PC-3 (cell line): ENCODE measurements around the gene SLC10A7. TPM values are rescaled to one million over a fixed set of nuclear protein-coding genes. Genes with fewer than 3 reads are reported as not detected.

ENCODE experiments used
- ATAC-seq: fragments of 200-7000 bp; cut with Tn5 transposase; 2 replicates; pipeline ENCODE4 v1.9.1; 2020; ENCODE audit warnings: mild to moderate bottlenecking, moderate library complexity
- BruUV-seq: library from RNA; stranded (reverse); fragments of 400-500 nt; replicated peaks from 2 replicates; lab custom pipeline; 2021; lab: Mats Ljungman, UMichigan
- CTCF ChIA-PET: fragments of 300-600 bp; sonication (Branson Sonifier 250); formaldehyde crosslinking; loops from one replicate; lab custom pipeline; 2022; ENCODE audit warnings: antibody characterized with exemption; lab: Charles Lee
- POLR2A ChIA-PET: fragments of 300-600 bp; sonication (Branson Sonifier 250); formaldehyde crosslinking; loops from one replicate; lab custom pipeline; 2022; ENCODE audit warnings: antibody characterized with exemption; ENCODE audit not compliant: unreplicated experiment; lab: Charles Lee
- DNase-seq: peaks from one replicate; pipeline ENCODE4 v3.0.0-alpha.2; 2015
- H2AFZ ChIP-seq: fragments of 300-600 bp; sonication (generic); 2 replicates; pipeline ENCODE4 v1.6.0; 2016; ENCODE audit warnings: antibody characterized with exemption, low read length
- H3F3A ChIP-seq: fragments of 300-600 bp; sonication (generic); one replicate; pipeline ENCODE4 v1.6.0; 2017; ENCODE audit warnings: antibody characterized with exemption, low read length, control low read depth, mild to moderate bottlenecking; ENCODE audit not compliant: unreplicated experiment
- H3K27ac ChIP-seq: fragments of 300-600 bp; sonication (generic); 2 replicates; pipeline ENCODE4 v1.5.1; 2016; ENCODE audit warnings: mild to moderate bottlenecking, low read length
- H3K27me3 ChIP-seq: fragments of 300-600 bp; sonication (generic); 2 replicates; pipeline ENCODE4 v1.6.1; 2016; ENCODE audit warnings: low read length, mixed read lengths
- H3K36me3 ChIP-seq: fragments of 300-600 bp; sonication (generic); 2 replicates; pipeline ENCODE4 v1.6.1; 2016; ENCODE audit warnings: low read depth, mixed run types, low read length, mixed read lengths
- H3K4me1 ChIP-seq: fragments of 300-600 bp; sonication (generic); 2 replicates; pipeline ENCODE4 v1.5.1; 2016; ENCODE audit warnings: low read length; ENCODE audit not compliant: insufficient read depth
- H3K4me2 ChIP-seq: fragments of 300-600 bp; sonication (generic); 2 replicates; pipeline ENCODE4 v1.6.0; 2016; ENCODE audit warnings: low read length
- H3K4me3 ChIP-seq: fragments of 300-600 bp; sonication (generic); 2 replicates; pipeline ENCODE4 v1.5.1; 2016; ENCODE audit warnings: mild to moderate bottlenecking, low read length, mixed read lengths
- H3K79me2 ChIP-seq: fragments of 300-600 bp; sonication (generic); 2 replicates; pipeline ENCODE4 v1.6.1; 2017; ENCODE audit warnings: low read length, mixed read lengths
- H3K9ac ChIP-seq: fragments of 300-600 bp; sonication (generic); 2 replicates; pipeline ENCODE4 v1.6.0; 2016; ENCODE audit warnings: mild to moderate bottlenecking, low read length
- H3K9me2 ChIP-seq: fragments of 300-600 bp; sonication (generic); replicated peaks from 2 replicates; pipeline ENCODE4 v1.6.1; 2016; ENCODE audit warnings: mixed run types, low read length, mixed read lengths
- H3K9me3 ChIP-seq: fragments of 300-600 bp; sonication (generic); 2 replicates; pipeline ENCODE4 v1.6.1; 2016; ENCODE audit warnings: low read length, mixed read lengths
- H4K20me1 ChIP-seq: fragments of 300-600 bp; sonication (generic); 2 replicates; pipeline ENCODE4 v1.6.1; 2016; ENCODE audit warnings: low read length, mixed read lengths
- CTCF ChIP-seq: fragments of 300-600 bp; sonication (generic); conservative IDR thresholded peaks from 2 replicates; pipeline ENCODE4 v1.5.1; 2017; ENCODE audit warnings: antibody characterized with exemption, low read depth, mild to moderate bottlenecking, low read length
- EZH2 ChIP-seq: fragments of 300-600 bp; sonication (generic); IDR thresholded peaks from one replicate; pipeline ENCODE4 v1.6.1; 2017; ENCODE audit warnings: antibody characterized with exemption, mild to moderate bottlenecking, low read length; ENCODE audit not compliant: unreplicated experiment
- EZH2phosphoT487 ChIP-seq: fragments of 300-600 bp; sonication (generic); IDR thresholded peaks from 2 replicates; pipeline ENCODE4 v1.6.1; 2018; ENCODE audit warnings: mild to moderate bottlenecking, antibody characterized with exemption, low read length, borderline replicate concordance
- intact Hi-C: fragments of 100-400 bp; cut with micrococcal nuclease; formaldehyde crosslinking; loops from 2 replicates; pipeline ENCODE4 v1.9.0; 2023
- total RNA-seq: library from RNA; depleted of rRNA; stranded (reverse); fragments of >200 nt; gene quantifications from 2 replicates; pipeline ENCODE4 v1.2.3, GENCODE V29; 2014

The SLC10A7 gene
- total RNA-seq, 1 experiment from 2014 or later = 9.1 TPM

DNA sequence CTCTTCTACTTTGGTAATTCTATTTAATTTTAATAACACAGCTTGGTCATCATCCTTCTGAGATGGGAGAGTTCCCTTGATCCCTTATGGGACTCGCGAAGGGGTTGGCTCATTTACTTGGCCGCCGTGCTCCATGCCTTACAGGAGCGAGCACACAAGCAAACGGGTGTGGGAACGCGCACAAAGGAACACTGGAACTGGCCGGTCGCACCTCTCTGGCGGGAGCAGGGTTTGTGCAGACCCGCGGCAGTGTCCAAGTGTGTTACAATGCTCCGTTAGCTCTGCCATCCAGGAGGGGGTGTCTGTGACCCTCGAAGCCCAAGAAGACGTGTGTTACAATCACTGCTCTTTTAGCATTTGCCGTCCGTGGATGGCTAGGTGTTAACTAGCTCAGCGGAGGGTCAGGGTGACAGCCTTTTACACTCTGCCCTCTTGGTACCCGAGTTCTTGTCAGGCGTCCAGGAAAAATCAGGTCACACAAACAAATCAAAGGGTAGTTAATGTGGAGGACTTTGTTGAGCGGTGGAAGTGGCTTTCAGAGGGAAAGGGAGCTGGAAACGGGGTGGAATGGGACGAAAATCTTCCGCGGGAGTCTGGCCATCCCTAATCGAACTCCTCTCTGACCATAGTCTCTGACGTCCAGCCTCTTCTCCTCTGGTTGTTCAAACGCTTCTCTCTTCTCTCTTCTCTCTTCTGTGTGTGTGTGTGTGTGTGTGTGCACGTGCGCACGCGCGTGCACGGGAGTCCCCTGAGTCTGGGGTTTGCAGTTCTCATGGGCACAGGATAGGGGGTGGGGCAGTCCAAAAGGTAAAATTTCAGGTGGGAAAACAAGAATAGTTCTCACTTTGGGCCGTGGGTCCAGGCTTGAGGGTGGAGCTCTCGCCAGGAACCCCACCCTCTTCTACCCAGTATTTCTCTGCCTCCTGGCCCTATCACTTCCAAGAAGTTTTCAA, 76.3 kb downstream of the SLC10A7 start:
- DNase-seq = no peak
- Histone ChIP-seq H3F3A (no peaks in the 10 kb centered on the region), H3K9ac (no peak overlapping the region), H3K36me3 (no peaks in the 10 kb centered on the region), H3K4me3 (no peak overlapping the region), H3K27me3 (no peaks in the 10 kb centered on the region), H4K20me1 (no peaks in the 10 kb centered on the region), H3K4me2 (no peak overlapping the region), H3K9me2 (no peaks in the 10 kb centered on the region), H3K79me2 (no peaks in the 10 kb centered on the region), H3K27ac (no peak overlapping the region), H3K9me3 (no peaks in the 10 kb centered on the region), H2AFZ (no peak overlapping the region), H3K4me1 (peaks cover 21% of the 10 kb centered on the region)
- ATAC-seq = no peak
- TF ChIP-seq CTCF (no peak), EZH2 (no peak), EZH2phosphoT487 (no peak)
- POLR2A ChIA-PET = no interaction called here
- intact Hi-C loops = no loop called here
- BruUV-seq = no TSS peak
- CTCF ChIA-PET = no interaction called here

DNA sequence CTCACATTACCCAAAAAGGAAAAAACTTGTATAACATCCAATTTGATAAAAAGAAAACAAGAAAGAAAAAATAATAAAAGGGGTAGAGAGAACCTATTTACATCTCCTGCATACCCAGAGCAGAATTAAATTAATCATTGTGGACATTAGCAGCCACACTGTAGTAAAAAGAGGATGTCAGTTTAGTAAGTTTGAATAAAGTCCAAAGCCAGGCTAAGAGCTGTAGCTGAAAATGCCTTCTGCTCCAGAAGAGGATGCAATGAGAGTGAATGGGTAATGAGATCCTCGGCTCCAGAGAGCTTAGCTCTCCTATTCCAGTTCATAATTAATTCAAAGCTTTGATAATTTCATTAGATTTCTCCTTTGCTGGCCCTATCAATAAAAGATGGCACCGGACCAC, 78.2 kb downstream of the SLC10A7 start:
- peaks cover 21% of the 10 kb centered on the region for H3K4me1 ChIP-seq
- no peaks in the 10 kb centered on the region for H3F3A ChIP-seq
- no peaks in the 10 kb centered on the region for H3K36me3 ChIP-seq
- DNase-seq (no peak), ATAC-seq (peak; percentile 73)
- no peaks in the 10 kb centered on the region for H3K9me2 ChIP-seq
- no peaks in the 10 kb centered on the region for H3K9me3 ChIP-seq
- H3K9ac ChIP-seq = no peak overlapping the region
- no peaks in the 10 kb centered on the region for H3K79me2 ChIP-seq
- BruUV-seq = no TSS peak
- no peaks in the 10 kb centered on the region for H4K20me1 ChIP-seq
- H3K4me2 ChIP-seq = peak overlapping the region; percentile 45; the same call in 1 of the 2 replicates
- TF ChIP-seq EZH2phosphoT487 (no peak), CTCF (no peak)
- H2AFZ ChIP-seq = no peak overlapping the region
- peak overlapping the region; percentile 5; the same call in 1 of the 2 replicates for H3K27ac ChIP-seq
- ChIA-PET CTCF (no interaction called here), POLR2A (no interaction called here)
- H3K27me3 ChIP-seq = no peaks in the 10 kb centered on the region
- intact Hi-C loops = loop anchor here (2.0 kb wide), 1 partner anchor 31 kb away; no protein-coding TSS in a partner anchor
- H3K4me3 ChIP-seq = no peak overlapping the region

- Histone ChIP-seq H2AFZ (no peak overlapping the region), H3K36me3 (no peaks in the 10 kb centered on the region), H3K4me2 (peak overlapping the region; percentile 45), H3F3A (no peaks in the 10 kb centered on the region), H3K9me2 (no peaks in the 10 kb centered on the region), H3K27me3 (no peaks in the 10 kb centered on the region), H4K20me1 (no peaks in the 10 kb centered on the region), H3K9ac (no peak overlapping the region), H3K79me2 (no peaks in the 10 kb centered on the region), H3K9me3 (no peaks in the 10 kb centered on the region), H3K4me3 (no peak overlapping the region), H3K27ac (peak overlapping the region; percentile 5; the same call in 1 of the 2 replicates), H3K4me1 (peaks cover 21% of the 10 kb centered on the region)
- BruUV-seq = no TSS peak
- peak; percentile 96 for ATAC-seq
- CTCF ChIA-PET = interaction anchor here (0.7 kb wide), 1 partner anchor 969 kb away, joined by 3 read pairs; no protein-coding TSS in a partner anchor
- POLR2A ChIA-PET = no interaction called here
- intact Hi-C loops = loop anchor here (2.0 kb wide), 1 partner anchor 30 kb away; no protein-coding TSS in a partner anchor
- DNase-seq = peak; percentile 85
- TF ChIP-seq EZH2phosphoT487 = no peak
- TF ChIP-seq CTCF = no peak
- TF ChIP-seq EZH2 = no peak
Observed at GRCh38 chr4:146442801-146443200, 78.9 kb downstream of the SLC10A7 start.
